GM23248 (cell line): ENCODE data around the gene RHEB. TPM values are rescaled to one million over a fixed set of nuclear protein-coding genes. Genes with fewer than 3 reads are reported as not detected.

Experiments
- DNase-seq: peaks from one replicate; pipeline ENCODE4 v3.0.0-alpha.2; 2015
- H2AFZ ChIP-seq: fragments of 200-600 bp; sonication (generic); 2 replicates; pipeline ENCODE4 v1.6.1; 2016; ENCODE audit warnings: antibody characterized with exemption
- H3F3A ChIP-seq: fragments of 200-600 bp; sonication (generic); 2 replicates; pipeline ENCODE4 v1.6.1; 2016; ENCODE audit warnings: mild to moderate bottlenecking, antibody characterized with exemption, mixed run types; ENCODE audit not compliant: insufficient read depth
- H3K27ac ChIP-seq: fragments of 200-600 bp; sonication (generic); 2 replicates; pipeline ENCODE4 v1.5.1; 2016; ENCODE audit warnings: mild to moderate bottlenecking
- H3K27me3 ChIP-seq: fragments of 200-600 bp; sonication (generic); replicated peaks from 2 replicates; pipeline ENCODE4 v1.6.1; 2016; ENCODE audit warnings: mild to moderate bottlenecking; ENCODE audit not compliant: insufficient read depth
- H3K36me3 ChIP-seq: fragments of 200-600 bp; sonication (generic); 2 replicates; pipeline ENCODE4 v1.6.1; 2016; ENCODE audit warnings: low read depth, mild to moderate bottlenecking
- H3K4me1 ChIP-seq: fragments of 200-600 bp; sonication (generic); 2 replicates; pipeline ENCODE4 v1.6.1; 2016; ENCODE audit warnings: mild to moderate bottlenecking; ENCODE audit not compliant: insufficient read depth
- H3K4me2 ChIP-seq: fragments of 200-600 bp; sonication (generic); one replicate; pipeline ENCODE4 v1.6.1; 2016; ENCODE audit warnings: mild to moderate bottlenecking; ENCODE audit not compliant: unreplicated experiment
- H3K4me3 ChIP-seq: fragments of 200-600 bp; sonication (generic); 2 replicates; pipeline ENCODE4 v1.5.1; 2016; ENCODE audit warnings: mild to moderate bottlenecking
- H3K79me2 ChIP-seq: fragments of 200-600 bp; sonication (generic); 2 replicates; pipeline ENCODE4 v1.6.1; 2016; ENCODE audit warnings: mild to moderate bottlenecking; ENCODE audit not compliant: insufficient read depth
- H3K9ac ChIP-seq: fragments of 200-600 bp; sonication (generic); 2 replicates; pipeline ENCODE4 v1.6.1; 2016; ENCODE audit warnings: mild to moderate bottlenecking
- H3K9me2 ChIP-seq: fragments of 200-600 bp; sonication (generic); 2 replicates; pipeline ENCODE4 v1.6.1; 2016; ENCODE audit warnings: mixed run types, mild to moderate bottlenecking, moderate library complexity; ENCODE audit not compliant: insufficient read depth
- H3K9me3 ChIP-seq: fragments of 200-600 bp; sonication (generic); one replicate; pipeline ENCODE4 v1.6.1; 2017; ENCODE audit warnings: low read depth
- H4K20me1 ChIP-seq: fragments of 200-600 bp; sonication (generic); 2 replicates; pipeline ENCODE4 v1.6.0; 2016; ENCODE audit not compliant: insufficient read depth
- EZH2 ChIP-seq: fragments of 200-600 bp; sonication (generic); IDR thresholded peaks from 2 replicates; pipeline ENCODE4 v1.6.1; 2018; ENCODE audit warnings: antibody characterized with exemption, mild to moderate bottlenecking; ENCODE audit not compliant: insufficient read depth, poor library complexity, severe bottlenecking
- EZH2phosphoT487 ChIP-seq: fragments of 200-600 bp; sonication (generic); IDR thresholded peaks from 2 replicates; pipeline ENCODE4 v1.6.1; 2018; ENCODE audit warnings: antibody characterized with exemption, moderate library complexity, mild to moderate bottlenecking, low read depth; ENCODE audit not compliant: insufficient read depth
- WGBS, 2 experiments: methylation state at CpG; one replicate each; pipeline ENCODE4 v1.1.6; 2015 to 2017; ENCODE audit warnings: low lambda C conversion rate in 2 of 2, low coverage in 1 of 2; ENCODE audit errors: missing lambda C conversion rate in 2 of 2; 5-methylcytosine and 5-hydroxymethylcytosine counted together
- in situ Hi-C: fragments of 300-500 bp; cut with MboI; formaldehyde crosslinking; loops from 2 replicates; pipeline ENCODE4 v1.15.0; 2020
- polyA plus RNA-seq: library from polyadenylated mRNA; unstranded; fragments of >200 nt; fragmentation: Nextera tagmentation; extraction: Ambion mirVana; gene quantifications from 2 replicates; pipeline ENCODE4 v1.2.1, GENCODE V29; 2016
- total RNA-seq: library from RNA; depleted of rRNA; stranded (reverse); fragments of >200 nt; shearing (Covaris generic); gene quantifications from 2 replicates; pipeline ENCODE4 v1.2.3, GENCODE V29; 2014

The RHEB gene
- total and polyA plus RNA-seq, 2 experiments from 2014 or later: 86.4 to 235 TPM

- Histone ChIP-seq H3K4me3 (no peak overlapping the region), H3K9me2 (no peaks in the 10 kb centered on the region), H3F3A (peaks cover 6% of the 10 kb centered on the region; the same call in 1 of the 2 replicates), H3K4me2 (no peak overlapping the region), H3K27me3 (0 out of 2 replicates have a peak, but pooled peaks cover 5% of the 10 kb centered on the region), H4K20me1 (no peaks in the 10 kb centered on the region), H3K36me3 (no peaks in the 10 kb centered on the region), H3K9me3 (no peaks in the 10 kb centered on the region), H3K27ac (no peak overlapping the region), H3K4me1 (peaks cover 4% of the 10 kb centered on the region), H2AFZ (no peak overlapping the region), H3K9ac (no peak overlapping the region), H3K79me2 (no peaks in the 10 kb centered on the region)
- in situ Hi-C loops: no loop called here
- 81 to 89% methylated on average over 23 of the region's 23 CpGs for WGBS, 2 experiments
- no peak for TF ChIP-seq EZH2
- TF ChIP-seq EZH2phosphoT487: no peak
- DNase-seq: no peak
Observed at GRCh38 chr7:151437866-151438516, 81.7 kb downstream of the RHEB start.

GRCh38 chr7:151437159-151437553 is 82.5 kb downstream of the RHEB start:
- Histone ChIP-seq H3K27ac (no peak overlapping the region), H3K4me1 (peaks cover 4% of the 10 kb centered on the region), H3K79me2 (no peaks in the 10 kb centered on the region), H3K4me3 (no peak overlapping the region), H4K20me1 (no peaks in the 10 kb centered on the region), H2AFZ (no peak overlapping the region), H3K36me3 (no peaks in the 10 kb centered on the region), H3K9me2 (no peaks in the 10 kb centered on the region), H3K4me2 (no peak overlapping the region), H3K9me3 (no peaks in the 10 kb centered on the region), H3F3A (peaks cover 6% of the 10 kb centered on the region; the same call in 1 of the 2 replicates), H3K27me3 (0 out of 2 replicates have a peak, but pooled peaks cover 5% of the 10 kb centered on the region), H3K9ac (no peak overlapping the region)
- DNase-seq: no peak
- 72 to 75% methylated on average over 13 of the region's 13 CpGs for WGBS, 2 experiments
- in situ Hi-C loops: no loop called here
- TF ChIP-seq EZH2phosphoT487: no peak

GRCh38 chr7:151436446-151437158 is 83.1 kb downstream of the RHEB start:
- WGBS, 2 experiments: 78 to 85% methylated on average over 9 of the region's 9 CpGs
- Histone ChIP-seq H3K79me2 (no peaks in the 10 kb centered on the region), H4K20me1 (no peaks in the 10 kb centered on the region), H3K27me3 (0 out of 2 replicates have a peak, but pooled peaks cover 5% of the 10 kb centered on the region), H3K27ac (no peak overlapping the region), H3F3A (peaks cover 5% of the 10 kb centered on the region; the same call in 1 of the 2 replicates), H3K9me2 (no peaks in the 10 kb centered on the region), H3K4me2 (no peak overlapping the region), H3K4me3 (no peak overlapping the region), H3K4me1 (peaks cover 4% of the 10 kb centered on the region), H3K36me3 (no peaks in the 10 kb centered on the region), H2AFZ (no peak overlapping the region), H3K9me3 (no peaks in the 10 kb centered on the region), H3K9ac (no peak overlapping the region)
- DNase-seq: no peak
- TF ChIP-seq EZH2: no peak
- TF ChIP-seq EZH2phosphoT487: no peak
- in situ Hi-C loops: no loop called here

- Histone ChIP-seq H3K9ac (no peak overlapping the region), H2AFZ (no peak overlapping the region), H3K36me3 (no peaks in the 10 kb centered on the region), H3K9me2 (no peaks in the 10 kb centered on the region), H3K4me3 (no peak overlapping the region), H3K4me2 (no peak overlapping the region), H3K27ac (no peak overlapping the region), H3K9me3 (no peaks in the 10 kb centered on the region), H3K27me3 (0 out of 2 replicates have a peak, but pooled peaks cover 5% of the 10 kb centered on the region), H4K20me1 (no peaks in the 10 kb centered on the region), H3K4me1 (peaks cover 1% of the 10 kb centered on the region), H3F3A (no peaks in the 10 kb centered on the region; the same call in 1 of the 2 replicates), H3K79me2 (no peaks in the 10 kb centered on the region)
- DNase-seq: no peak
- 88 to 92% methylated on average over 13 to 15 of the region's 15 CpGs for WGBS, 2 experiments
- TF ChIP-seq EZH2phosphoT487 (no peak), EZH2 (no peak)
- in situ Hi-C loops: no loop called here
Observed at GRCh38 chr7:151435971-151436370, 83.7 kb downstream of the RHEB start.
